ENCODE results near the gene EIF3J.

EIF3J gene

GRCh38 chr15:44585633-44586032 is 48.7 kb downstream of the EIF3J start:
- FAIRE-seq (no peak), DNase-seq (ENCODE audit: extremely low spot score, insufficient read length, low read depth) (no peak)

GRCh38 chr15:44588541-44588940 is 51.6 kb downstream of the EIF3J start:
- FAIRE-seq: no peak
- DNase-seq (ENCODE audit: extremely low spot score, insufficient read length, low read depth): no peak

- DNase-seq (ENCODE audit: extremely low spot score, insufficient read length, low read depth) (no peak), FAIRE-seq (no peak)
Observed at GRCh38 chr15:44591326-44591725, 54.4 kb downstream of the EIF3J start.

GRCh38 chr15:44593042-44593736 is 56.2 kb downstream of the EIF3J start:
- FAIRE-seq (no peak), DNase-seq (ENCODE audit: extremely low spot score, insufficient read length, low read depth) (no peak)

- no peak for DNase-seq (ENCODE audit: extremely low spot score, insufficient read length, low read depth)
- FAIRE-seq: no peak
Observed at GRCh38 chr15:44595246-44595645, 58.3 kb downstream of the EIF3J start.

GRCh38 chr15:44595656-44596510 is 58.9 kb downstream of the EIF3J start:
- no peak for FAIRE-seq
- no peak for DNase-seq (ENCODE audit: extremely low spot score, insufficient read length, low read depth)

GRCh38 chr15:44596511-44597010 is 59.6 kb downstream of the EIF3J start:
- FAIRE-seq (no peak), DNase-seq (ENCODE audit: extremely low spot score, insufficient read length, low read depth) (no peak)

GRCh38 chr15:44598066-44598465 is 61.1 kb downstream of the EIF3J start:
- FAIRE-seq: no peak

GRCh38 chr15:44598892-44599291 is 61.9 kb downstream of the EIF3J start:
- no peak for DNase-seq (ENCODE audit: extremely low spot score, insufficient read length, low read depth)
- no peak for FAIRE-seq

More at GRCh38 chr15:44598066-44598465, 61.1 kb downstream of the EIF3J start:
- DNase-seq (ENCODE audit: extremely low spot score, insufficient read length, low read depth): no peak

GRCh38 chr15:44603126-44603525 is 66.2 kb downstream of the EIF3J start:
- DNase-seq (ENCODE audit: extremely low spot score, insufficient read length, low read depth) (no peak), FAIRE-seq (no peak)

- DNase-seq (ENCODE audit: extremely low spot score, insufficient read length, low read depth): no peak
- peak; percentile 12 for FAIRE-seq
Observed at GRCh38 chr15:44606740-44607139, 69.8 kb downstream of the EIF3J start.

All from GM18507 (cell line).